K562 (cell line): ENCODE measurements around the gene NR1D2. TPM values are rescaled to one million over a fixed set of nuclear protein-coding genes. Genes with fewer than 3 reads are reported as not detected.

Experiments
- DMBX1 ChIP-seq: fragments of 250-450 bp; sonication (Bioruptor Pico); IDR thresholded peaks from 2 replicates; pipeline ENCODE4 v1.8.0; 2022; ENCODE audit warnings: inconsistent platforms, mild to moderate bottlenecking, moderate library complexity, borderline replicate concordance
- HDAC1 ChIP-seq, 2 experiments: fragments of 450-650 bp; IDR thresholded peaks; 2 replicates each; pipeline ENCODE4 v1.6.1; 2016 to 2017; ENCODE audit warnings: inconsistent platforms in 1 of 2, mild to moderate bottlenecking in 1 of 2, moderate library complexity in 1 of 2
- HNRNPH1 ChIP-seq: fragments of 200-400 bp; formaldehyde crosslinking; optimal IDR thresholded peaks from 2 replicates; pipeline ENCODE3; 2017; ENCODE audit warnings: low read depth, mild to moderate bottlenecking, low read length, moderate library complexity
- MBD2 ChIP-seq: sonication (generic); IDR thresholded peaks from 2 replicates; pipeline ENCODE4 v1.6.1; 2016; ENCODE audit warnings: low read depth, borderline replicate concordance
- MEF2D ChIP-seq: conservative IDR thresholded peaks from 2 replicates; pipeline ENCODE4 v1.6.1; 2016; ENCODE audit warnings: low read depth, missing genetic modification characterization, missing compliant biosample characterization
- NFIX ChIP-seq: fragments of 250-450 bp; sonication (Bioruptor Pico); IDR thresholded peaks from 2 replicates; pipeline ENCODE4 v1.4.0; 2020; ENCODE audit warnings: low read depth, mild to moderate bottlenecking, moderate library complexity
- NKRF ChIP-seq: fragments of 450-650 bp; IDR thresholded peaks from 2 replicates; pipeline ENCODE4 v1.6.1; 2016; ENCODE audit warnings: borderline replicate concordance
- PHF8 ChIP-seq: fragments of 200-600 bp; sonication (generic); IDR thresholded peaks from 2 replicates; pipeline ENCODE4 v1.6.1; 2012; ENCODE audit warnings: mixed run types, mild to moderate bottlenecking, inconsistent platforms, low read length, moderate library complexity, borderline replicate concordance
- POLR2AphosphoS2 ChIP-seq: IDR thresholded peaks from 2 replicates; pipeline ENCODE4 v1.6.1; 2012; ENCODE audit warnings: low read length, improper control_type of control experiment
- SREBF2 ChIP-seq: sonication (generic); formaldehyde crosslinking; IDR thresholded peaks from 2 replicates; pipeline ENCODE4 v1.4.0; 2020; ENCODE audit warnings: mild to moderate bottlenecking, missing genetic modification reagents
- SRF ChIP-seq, 2 experiments: fragments of 250-450, 450-650 bp in 1 of 2; sonication (Bioruptor Pico) in 1 of 2; sonication (generic) in 1 of 2; formaldehyde crosslinking; IDR thresholded peaks; 2 replicates each; pipeline versions ENCODE4 v1.5.0 to v1.5.1; 2020 to 2022; ENCODE audit warnings: mild to moderate bottlenecking in 1 of 2, missing genetic modification reagents in 1 of 2
- USF2 ChIP-seq: sonication (generic); formaldehyde crosslinking; IDR thresholded peaks from 2 replicates; pipeline ENCODE4 v1.5.0; 2020; ENCODE audit warnings: missing genetic modification reagents
- ZBTB26 ChIP-seq: fragments of 450-650 bp; formaldehyde crosslinking; IDR thresholded peaks from 2 replicates; pipeline ENCODE4 v1.4.0; 2022; ENCODE audit warnings: missing genetic modification characterization
- ZNF584 ChIP-seq: fragments of 200-800 bp; sonication (Bioruptor generic); IDR thresholded peaks from 2 replicates; pipeline ENCODE4 v1.6.1; 2016; ENCODE audit warnings: low read depth, mild to moderate bottlenecking, missing genetic modification characterization, missing compliant biosample characterization
- ZNF592 ChIP-seq: fragments of 450-650 bp; IDR thresholded peaks from 2 replicates; pipeline ENCODE4 v1.6.1; 2017; ENCODE audit warnings: antibody characterized with exemption, mild to moderate bottlenecking
- ZNF655 ChIP-seq: fragments of 250-450 bp; sonication (Bioruptor Pico); IDR thresholded peaks from 2 replicates; pipeline ENCODE4 v1.5.0; 2021
- ZNF696 ChIP-seq: fragments of 250-450 bp; sonication (Bioruptor Pico); conservative IDR thresholded peaks from 2 replicates; pipeline ENCODE4 v1.4.0; 2020; ENCODE audit warnings: mild to moderate bottlenecking, moderate library complexity
- polyA plus RNA-seq, 8 experiments: library from polyadenylated mRNA; depleted of rRNA in 4 of 8; stranded (reverse) in 5 of 8; unstranded in 3 of 8; fragments of >200 nt; fragmentation: Nextera tagmentation in 2 of 8; fragmentation: Illumina TruSeq in 1 of 8; extraction: Ambion mirVana in 2 of 8; extraction: Trizol in 1 of 8; gene quantifications; 2 replicates each; pipeline versions ENCODE4 v1.2.1 to v1.2.3, GENCODE V29; 2011 to 2014; ENCODE audit warnings: inconsistent platforms in 1 of 8, missing spikeins in 1 of 8
- total RNA-seq, 7 experiments: library from RNA; depleted of rRNA in 6 of 7; stranded (reverse); fragments of >200 nt in 6 of 7; fragmentation: Illumina TruSeq in 2 of 7; extraction: Trizol in 2 of 7; gene quantifications; 2 replicates each; pipeline versions ENCODE4 v1.2.1 to v1.2.3, GENCODE V29; 2011 to 2021; ENCODE audit warnings: low replicate concordance in 1 of 7

NR1D2 gene
- total and polyA plus RNA-seq, 9 of the 15 experiments (the other 6 are each of a cell fraction or from before 2014, with no cell fraction given), result 1.2 to 5.5 (median 2.9) TPM

GRCh38 chr3:23916886-23917678, 28.0 kb upstream of the NR1D2 start, which contains the start of the genes NKIRAS1 and RPL15 (continued):
- TF ChIP-seq ZBTB26, result peak; percentile 82
- TF ChIP-seq DMBX1 (CRISPR knock-in tag), result 0 out of 2 replicates have a peak, but pooled peaks have one; percentile 44
- no peak for TF ChIP-seq HNRNPH1
- peak; percentile 70; the same call in 1 of the 2 replicates for TF ChIP-seq NKRF
- no peak for TF ChIP-seq ZNF655 (CRISPR knock-in tag)
- TF ChIP-seq NFIX (CRISPR knock-in tag), result no peak
- peak; percentile 100 for TF ChIP-seq PHF8
- TF ChIP-seq HDAC1 (IDR thresholded peaks at IDR 0.05), result peak; percentile 24 to 58; a peak in 3 of 4 replicates
- TF ChIP-seq MBD2, result peak; percentile 96
- TF ChIP-seq ZNF592, result no peak
- TF ChIP-seq SRF (CRISPR knock-in tag; IDR thresholded peaks at IDR 0.05), result peak; percentile 24 to 80; a peak in 2 of 4 replicates
- TF ChIP-seq SREBF2 (CRISPR knock-in tag), result 0 out of 2 replicates have a peak, but pooled peaks have one; percentile 16
- TF ChIP-seq MEF2D (tag), result no peak
- TF ChIP-seq USF2 (CRISPR knock-in tag), result no peak
- TF ChIP-seq POLR2AphosphoS2, result peak; percentile 96
- TF ChIP-seq ZNF584 (CRISPR knock-in tag), result no peak
- no peak for TF ChIP-seq ZNF696 (CRISPR knock-in tag)
